C4-2B (cell line): ENCODE data around the gene CRMP1.

Experiments
- CTCF ChIP-seq: fragments of 450-650 bp; conservative IDR thresholded peaks from 2 replicates; pipeline ENCODE4 v1.5.1; 2017; ENCODE audit warnings: mild to moderate bottlenecking
- ZFX ChIP-seq: fragments of 450-650 bp; IDR thresholded peaks from 2 replicates; pipeline ENCODE4 v1.6.1; 2017

DNA sequence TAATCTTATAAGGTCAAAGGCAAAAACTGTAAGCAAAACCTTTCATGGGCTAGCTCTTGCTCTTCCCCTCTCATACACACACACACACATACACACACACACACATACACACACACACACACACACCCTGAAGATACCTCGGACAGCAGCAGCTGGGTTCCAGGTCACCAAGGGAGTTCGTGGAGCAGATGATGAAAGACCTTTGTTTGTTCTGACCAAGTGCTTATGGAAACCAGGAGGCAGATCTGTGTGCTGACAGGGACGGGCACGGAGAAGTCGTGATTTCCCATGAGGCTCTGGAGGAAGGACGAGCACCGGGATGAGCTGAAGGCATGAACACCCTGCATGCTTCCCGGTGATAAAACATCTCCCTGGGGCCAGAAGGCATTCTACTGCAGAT, 35.4 kb upstream of the CRMP1 start:
- no peak for TF ChIP-seq CTCF
- TF ChIP-seq ZFX: no peak
